NCI-H128 (cell line): ENCODE results near the gene HCRT.
"Not testable (repeated sequence)": the region's sequence is repeated elsewhere in the genome, so short reads cannot be mapped to it uniquely, and the experiment has no call there.

Experiments used
- DNase-seq: peaks from one replicate; lab custom pipeline; 2025; ENCODE audit not compliant: unreplicated experiment; lab: John Stamatoyannopoulos, UW

HCRT gene

GRCh38 chr17:42198897-42199296 is 13.6 kb upstream of the HCRT start:
- DNase-seq, result no peak

GRCh38 chr17:42197564-42198156 is 12.4 kb upstream of the HCRT start:
- no peak for DNase-seq

- DNase-seq, result peak; percentile 22
Measured at GRCh38 chr17:42193969-42194899, 9.0 kb upstream of the HCRT start, which contains the start of gene GHDC. Gene GHDC, minus strand, starts transcription at chr17:42194494. Its CDS starts 913 bp downstream, at chr17:42193581.

- no peak for DNase-seq
Measured at GRCh38 chr17:42193216-42193968, 8.1 kb upstream of the HCRT start.

GRCh38 chr17:42192189-42193126 is 7.2 kb upstream of the HCRT start:
- DNase-seq, result no peak

GRCh38 chr17:42191275-42191608 is 6.0 kb upstream of the HCRT start:
- DNase-seq, result no peak

- DNase-seq, result no peak
Measured at GRCh38 chr17:42190491-42191274, 5.4 kb upstream of the HCRT start.

GRCh38 chr17:42189651-42189965 is 4.4 kb upstream of the HCRT start:
- DNase-seq, result no peak

- DNase-seq, result no peak
Measured at GRCh38 chr17:42188749-42189650, 3.7 kb upstream of the HCRT start.

- DNase-seq, result no peak
Measured at GRCh38 chr17:42187833-42188232, 2.6 kb upstream of the HCRT start.

- not testable (repeated sequence) for DNase-seq
Measured at GRCh38 chr17:42186191-42186590, 939 bp upstream of the HCRT start.

GRCh38 chr17:42185621-42185930 is 324 bp upstream of the HCRT start:
- no peak for DNase-seq

- DNase-seq, result peak; percentile 6
Measured at GRCh38 chr17:42183741-42184711, 1.2 kb downstream of the HCRT start.

GRCh38 chr17:42182927-42183734 is 2.1 kb downstream of the HCRT start:
- DNase-seq, result no peak

GRCh38 chr17:42181851-42182207 is 3.4 kb downstream of the HCRT start:
- DNase-seq, result no peak

GRCh38 chr17:42180922-42181850 is 4.1 kb downstream of the HCRT start, which contains the start of gene KCNH4:
Gene KCNH4, minus strand, starts transcription at chr17:42181142. Its CDS starts 197 bp downstream, at chr17:42180945.
- DNase-seq, result peak; percentile 59
